K562 (cell line): ENCODE measurements around the gene AGBL1. TPM values are rescaled to one million over a fixed set of nuclear protein-coding genes. Genes with fewer than 3 reads are reported as not detected.

ENCODE experiments used
- ATAC-seq: fragments of 200-7000 bp; cut with Tn5 transposase; 3 replicates; pipeline ENCODE4 v1.9.1; 2020; ENCODE audit warnings: moderate library complexity
- BruUV-seq: library from RNA; stranded (reverse); fragments of 400-500 nt; replicated peaks from 2 replicates; lab custom pipeline; 2021; lab: Mats Ljungman, UMichigan
- CTCF ChIA-PET: fragments of 300-600 bp; formaldehyde crosslinking; extraction: SDS; loops from one replicate; lab custom pipeline; 2021; ENCODE audit warnings: low intra/inter-chr PET ratio; lab: Yijun Ruan, JAX
- POLR2A ChIA-PET: fragments of 300-600, 350-650 bp; sonication (Branson Sonifier 250); formaldehyde crosslinking; extraction: SDS; loops from one replicate; lab custom pipeline; 2021; ENCODE audit warnings: antibody characterized with exemption, inconsistent platforms; lab: Yijun Ruan, JAX
- DNase-seq, 4 experiments: peaks; one replicate each; pipeline versions ENCODE4 v3.0.0 to v3.0.0-alpha.2; 2011 to 2018; ENCODE audit warnings: low spot score in 3 of 4, mixed read lengths in 3 of 4; ENCODE audit errors: extremely low read depth in 1 of 4
- FAIRE-seq: peaks from 2 replicates; lab custom pipeline; 2011; peaks lifted over from hg19 to GRCh38; lab: Jason Lieb, UNC
- H2AFZ ChIP-seq: 2 replicates; pipeline ENCODE4 v1.6.0; 2011; ENCODE audit warnings: low read depth, low read length, control low read depth, inconsistent platforms
- H3K27ac ChIP-seq: fragments of 200-600 bp; 3 replicates; pipeline ENCODE4 v1.8.0; 2011; ENCODE audit warnings: low read depth, mild to moderate bottlenecking, control low read depth, inconsistent platforms, low read length, moderate library complexity, mixed read lengths; ENCODE audit errors: extremely low read depth
- H3K27me3 ChIP-seq, 2 experiments: fragments of 300-600 bp in 1 of 2; 2 replicates in 1 of 2; 3 replicates in 1 of 2; pipeline versions ENCODE4 v1.6.0 to v1.8.0; 2011; ENCODE audit warnings: inconsistent platforms in 2 of 2, low read length in 2 of 2, mild to moderate bottlenecking in 1 of 2, mixed read lengths in 1 of 2, moderate library complexity in 1 of 2; ENCODE audit not compliant: control insufficient read depth in 2 of 2, insufficient read depth in 2 of 2
- H3K36me3 ChIP-seq: fragments of 300-600 bp; 3 replicates; pipeline ENCODE4 v1.8.0; 2011; ENCODE audit warnings: mild to moderate bottlenecking, low read length, inconsistent platforms; ENCODE audit not compliant: control insufficient read depth, insufficient read depth
- H3K4me1 ChIP-seq, 2 experiments: fragments of 200-600 bp in 1 of 2; replicated peaks in 1 of 2; 2 replicates in 1 of 2; 3 replicates in 1 of 2; pipeline versions ENCODE4 v1.5.1 to v1.8.0; 2011; ENCODE audit warnings: inconsistent platforms in 2 of 2, low read length in 2 of 2, mild to moderate bottlenecking in 1 of 2, mixed read lengths in 1 of 2, moderate library complexity in 1 of 2; ENCODE audit not compliant: control insufficient read depth in 2 of 2, insufficient read depth in 2 of 2
- H3K4me2 ChIP-seq: 2 replicates; pipeline ENCODE4 v1.6.1; 2011; ENCODE audit warnings: low read length, control low read depth, inconsistent platforms, mixed read lengths; ENCODE audit not compliant: insufficient read depth
- H3K4me3 ChIP-seq: fragments of 200-600 bp; sonication (generic), shearing (Covaris generic); 2 replicates; pipeline ENCODE4 v1.5.1; 2016; ENCODE audit warnings: control low read depth, inconsistent platforms
- H3K79me2 ChIP-seq: fragments of 200-600 bp; 3 replicates; pipeline ENCODE4 v1.8.0; 2011; ENCODE audit warnings: low read length, inconsistent platforms; ENCODE audit not compliant: control insufficient read depth, insufficient read depth
- H3K9ac ChIP-seq, 2 experiments: 2 replicates each; pipeline versions ENCODE4 v1.6.0 to v1.6.1; 2011; ENCODE audit warnings: low read depth in 2 of 2, low read length in 2 of 2, control low read depth in 1 of 2, inconsistent platforms in 1 of 2, mild to moderate bottlenecking in 1 of 2, mixed read lengths in 1 of 2; ENCODE audit not compliant: insufficient read depth in 1 of 2
- H3K9me1 ChIP-seq: one replicate; pipeline ENCODE4 v1.6.0; 2011; ENCODE audit warnings: inconsistent platforms, mild to moderate bottlenecking, low read length, moderate library complexity; ENCODE audit not compliant: control insufficient read depth, insufficient read depth
- H3K9me3 ChIP-seq: replicated peaks from 2 replicates; pipeline ENCODE4 v1.5.1; 2011; ENCODE audit warnings: low read depth, low read length, inconsistent platforms; ENCODE audit not compliant: control insufficient read depth, insufficient read depth
- H4K20me1 ChIP-seq: replicated peaks from 2 replicates; pipeline ENCODE4 v1.6.1; 2011; ENCODE audit warnings: low read length, inconsistent platforms, mixed read lengths; ENCODE audit not compliant: control insufficient read depth, insufficient read depth
- ASH1L ChIP-seq: fragments of 450-650 bp; IDR thresholded peaks from 2 replicates; pipeline ENCODE4 v1.6.1; 2018; ENCODE audit warnings: borderline replicate concordance, mild to moderate bottlenecking, low read depth; ENCODE audit not compliant: partially characterized antibody
- EZH2 ChIP-seq: IDR thresholded peaks from 2 replicates; pipeline ENCODE4 v1.6.1; 2012; ENCODE audit warnings: low read depth, mild to moderate bottlenecking, inconsistent platforms, low read length, borderline replicate concordance
- GATAD2A ChIP-seq: fragments of 450-650 bp; IDR thresholded peaks from 2 replicates; pipeline ENCODE4 v1.6.1; 2017
- HES1 ChIP-seq: fragments of 450-650 bp; IDR thresholded peaks from 2 replicates; pipeline ENCODE4 v1.6.1; 2016; ENCODE audit warnings: low read depth, mild to moderate bottlenecking, moderate library complexity
- HMG20A ChIP-seq: fragments of 450-650 bp; formaldehyde crosslinking; conservative IDR thresholded peaks from 2 replicates; pipeline ENCODE4 v1.4.0; 2020; ENCODE audit warnings: mild to moderate bottlenecking, mixed read lengths
- RAD51 ChIP-seq: fragments of 450-650 bp; IDR thresholded peaks from 2 replicates; pipeline ENCODE4 v1.7.1; 2016; ENCODE audit warnings: low read depth, mild to moderate bottlenecking, borderline replicate concordance
- ZNF280A ChIP-seq: fragments of 450-650 bp; IDR thresholded peaks from 2 replicates; pipeline ENCODE4 v1.6.1; 2018; ENCODE audit warnings: mild to moderate bottlenecking, low read depth; ENCODE audit not compliant: partially characterized antibody
- ZNF561 ChIP-seq: fragments of 450-650 bp; formaldehyde crosslinking; conservative IDR thresholded peaks from 2 replicates; pipeline ENCODE4 v1.4.0; 2020; ENCODE audit warnings: mild to moderate bottlenecking, moderate library complexity
- WGBS: fragments of 100-300 bp; shearing (Covaris generic); methylation state at CpG from one replicate; pipeline ENCODE4 v1.1.6; 2016; ENCODE audit warnings: low coverage, mixed read lengths; ENCODE audit not compliant: insufficient coverage; ENCODE audit errors: missing lambda C conversion rate; 5-methylcytosine and 5-hydroxymethylcytosine counted together
- in situ Hi-C: fragments of 300-500 bp; cut with MboI; formaldehyde crosslinking; loops from 4 replicates; pipeline ENCODE4 v1.15.0; 2018; ENCODE audit warnings: inconsistent platforms, mixed read lengths
- intact Hi-C: fragments of 100-400 bp; cut with micrococcal nuclease; formaldehyde crosslinking; loops from 2 replicates; pipeline ENCODE4 v1.14.2; 2022
- polyA plus RNA-seq, 8 experiments: library from polyadenylated mRNA; depleted of rRNA in 4 of 8; stranded (reverse) in 5 of 8; unstranded in 3 of 8; fragments of >200 nt; fragmentation: Nextera tagmentation in 2 of 8; fragmentation: Illumina TruSeq in 1 of 8; extraction: Ambion mirVana in 2 of 8; extraction: Trizol in 1 of 8; gene quantifications; 2 replicates each; pipeline versions ENCODE4 v1.2.1 to v1.2.3, GENCODE V29; 2011 to 2014; ENCODE audit warnings: inconsistent platforms in 1 of 8, missing spikeins in 1 of 8
- total RNA-seq, 7 experiments: library from RNA; depleted of rRNA in 6 of 7; stranded (reverse); fragments of >200 nt in 6 of 7; fragmentation: Illumina TruSeq in 2 of 7; extraction: Trizol in 2 of 7; gene quantifications; 2 replicates each; pipeline versions ENCODE4 v1.2.1 to v1.2.3, GENCODE V29; 2011 to 2021; ENCODE audit warnings: low replicate concordance in 1 of 7

Gene AGBL1
- total and polyA plus RNA-seq, 9 of the 15 experiments (the other 6 are each of a cell fraction or from before 2014, with no cell fraction given) = not detected

- no peak for TF ChIP-seq HES1
- no peak for TF ChIP-seq RAD51
- no peak for TF ChIP-seq HMG20A (CRISPR knock-in tag)
- no peak for TF ChIP-seq ZNF561 (CRISPR knock-in tag)
- no peak for TF ChIP-seq EZH2
- TF ChIP-seq ZNF280A = no peak
- TF ChIP-seq ASH1L = no peak
- TF ChIP-seq, all 486 proteins: peak for 0
Observed at GRCh38 chr15:86157606-86158293, 78.1 kb downstream of the AGBL1 start (continued).

- no TSS peak for BruUV-seq
- DNase-seq (no peak), FAIRE-seq (no peak)
Observed at GRCh38 chr15:86159468-86159867, 79.8 kb downstream of the AGBL1 start.

More at GRCh38 chr15:86159468-86159867, 79.8 kb downstream of the AGBL1 start:
- ChIA-PET CTCF (no interaction called here), POLR2A (no interaction called here)
- Histone ChIP-seq H3K4me1 (no peaks in the 10 kb centered on the region), H3K36me3 (no peaks in the 10 kb centered on the region), H3K4me3 (no peak overlapping the region), H3K27me3 (no peaks in the 10 kb centered on the region), H2AFZ (no peak overlapping the region), H3K27ac (no peak overlapping the region), H3K9me3 (no peaks in the 10 kb centered on the region), H4K20me1 (no peaks in the 10 kb centered on the region), H3K9me1 (no peaks in the 10 kb centered on the region), H3K79me2 (no peaks in the 10 kb centered on the region), H3K4me2 (no peak overlapping the region), H3K9ac (no peak overlapping the region)
- intact Hi-C loops (no loop called here), in situ Hi-C loops (no loop called here)
- ATAC-seq = no peak
- no peak for TF ChIP-seq GATAD2A
- WGBS = 0% methylated on average over 3 of the region's 3 CpGs
